SK-N-SH treated with all-trans-retinoic acid at 6 μM for 48 hours (cell line): ENCODE data around the gene ADARB2.

Source experiments
- CREB5 ChIP-seq: fragments of 250-450 bp; sonication (Bioruptor Pico); IDR thresholded peaks from 2 replicates; pipeline ENCODE4 v1.5.1; 2020; ENCODE audit warnings: low read depth, mild to moderate bottlenecking, moderate library complexity
- OSR1 ChIP-seq: fragments of 250-450 bp; sonication (Bioruptor Pico); IDR thresholded peaks from 2 replicates; pipeline ENCODE4 v1.8.0; 2022; ENCODE audit warnings: moderate library complexity, mild to moderate bottlenecking, inconsistent platforms
- PATZ1 ChIP-seq: fragments of 250-450 bp; sonication (Bioruptor Pico); IDR thresholded peaks from 2 replicates; pipeline ENCODE4 v1.8.0; 2020; ENCODE audit warnings: mild to moderate bottlenecking, moderate library complexity, borderline replicate concordance
- POU6F1 ChIP-seq: fragments of 250-450 bp; sonication (Bioruptor Pico); IDR thresholded peaks from 2 replicates; pipeline ENCODE4 v1.8.0; 2021; ENCODE audit warnings: low read depth, mild to moderate bottlenecking, moderate library complexity, borderline replicate concordance
- RARB ChIP-seq: fragments of 250-450 bp; sonication (Bioruptor Pico); IDR thresholded peaks from 2 replicates; pipeline ENCODE4 v1.8.0; 2021; ENCODE audit warnings: mild to moderate bottlenecking, moderate library complexity
- TCF4 ChIP-seq: fragments of 250-450 bp; sonication (Bioruptor Pico); IDR thresholded peaks from 2 replicates; pipeline ENCODE4 v1.8.0; 2021; ENCODE audit warnings: mild to moderate bottlenecking, moderate library complexity, borderline replicate concordance
- ZFP3 ChIP-seq: fragments of 250-450 bp; sonication (Bioruptor Pico); IDR thresholded peaks from 2 replicates; pipeline ENCODE4 v1.5.0; 2020; ENCODE audit warnings: mild to moderate bottlenecking, moderate library complexity
- ZFP30 ChIP-seq: fragments of 450-650 bp; formaldehyde crosslinking; IDR thresholded peaks from 2 replicates; pipeline ENCODE4 v1.5.0; 2022; ENCODE audit warnings: mild to moderate bottlenecking, moderate library complexity

- TF ChIP-seq ZFP3 (no peak), PATZ1 (no peak), ZFP30 (no peak), RARB (CRISPR knock-in tag) (no peak), CREB5 (CRISPR knock-in tag) (no peak), OSR1 (CRISPR knock-in tag) (no peak), TCF4 (CRISPR knock-in tag) (no peak), POU6F1 (CRISPR knock-in tag) (no peak)
These were observed 41.2 kb downstream of the ADARB2 start for GRCh38 chr10:1696106-1696505.
